Activated naive CD4-positive, alpha-beta T cell treated with anti-CD3 and anti-CD28 coated beads, Interleukin-2, amount 10 ng/mL, durations not matched to agents 7 days and 5 days (primary cell): ENCODE data around the gene ZNF397.
"Not testable (repeated sequence)": the region's sequence is repeated elsewhere in the genome, so short reads cannot be mapped to it uniquely, and the experiment has no call there.

Experiments used
- CTCF ChIA-PET: fragments of 350-600 bp; sonication (Branson Sonifier 250); formaldehyde crosslinking; loops from one replicate; lab custom pipeline; 2021; ENCODE audit warnings: antibody characterized with exemption; lab: Charles Lee
- DNase-seq: peaks from one replicate; pipeline ENCODE4 v3.0.0-alpha.2; 2020
- H3K27ac Mint-ChIP-seq: one replicate; pipeline ENCODE4 v1.8.0; 2021; ENCODE audit warnings: mild to moderate bottlenecking, moderate library complexity, mixed read lengths
- H3K27me3 Mint-ChIP-seq: one replicate; pipeline ENCODE4 v1.8.0; 2021; ENCODE audit warnings: mild to moderate bottlenecking, mixed read lengths
- H3K36me3 Mint-ChIP-seq: one replicate; pipeline ENCODE4 v1.8.0; 2021; ENCODE audit warnings: mixed read lengths
- H3K4me1 Mint-ChIP-seq: one replicate; pipeline ENCODE4 v1.8.0; 2021; ENCODE audit warnings: mixed read lengths
- H3K4me3 Mint-ChIP-seq: one replicate; pipeline ENCODE4 v1.8.0; 2021; ENCODE audit warnings: mild to moderate bottlenecking, moderate library complexity, mixed read lengths
- H3K9me3 Mint-ChIP-seq: one replicate; pipeline ENCODE4 v1.8.0; 2021; ENCODE audit warnings: mixed read lengths

ZNF397 gene

GRCh38 chr18:35240664-35241447 lies at the start of gene ZNF397:
Gene ZNF397 (plus strand): TSS chr18:35241034. CDS start chr18:35242471, 1,437 bp downstream.
- peak; percentile 97 for DNase-seq
- peaks cover 31% of the 10 kb centered on the region for H3K9me3 Mint-ChIP-seq
- peak within 1 kb of the TSS; percentile 95 for H3K27ac Mint-ChIP-seq
- peak within 1 kb of the TSS; percentile 90 for H3K4me3 Mint-ChIP-seq
- CTCF ChIA-PET, result interaction anchor here (0.5 to 1.4 kb wide), 2 partner anchors 115 to 215 kb away, joined by 3 to 4 read pairs; no protein-coding TSS in a partner anchor
- H3K4me1 Mint-ChIP-seq, result peaks cover 17% of the 10 kb centered on the region
- H3K27me3 Mint-ChIP-seq, result peaks cover 4% of the 10 kb centered on the region
- H3K36me3 Mint-ChIP-seq, result peaks cover 37% of the 10 kb centered on the region

- CTCF ChIA-PET, result no interaction called here
- Mint-ChIP-seq H3K9me3 (no peaks in the 10 kb centered on the region), H3K27me3 (peaks cover 4% of the 10 kb centered on the region), H3K4me1 (no peaks in the 10 kb centered on the region), H3K4me3 (no peak overlapping the region), H3K27ac (no peak overlapping the region), H3K36me3 (no peaks in the 10 kb centered on the region)
- DNase-seq, result no peak
These were observed 49.2 kb upstream of the ZNF397 start for GRCh38 chr18:35191698-35192025.

- no peaks in the 10 kb centered on the region for H3K36me3 Mint-ChIP-seq
- no peak overlapping the region for H3K4me3 Mint-ChIP-seq
- no peak for DNase-seq
- no peaks in the 10 kb centered on the region for H3K4me1 Mint-ChIP-seq
- CTCF ChIA-PET, result interaction anchor here (1.4 kb wide), 1 partner anchor 38 kb away, joined by 4 read pairs; no protein-coding TSS in a partner anchor
- no peaks in the 10 kb centered on the region for H3K9me3 Mint-ChIP-seq
- no peak overlapping the region for H3K27ac Mint-ChIP-seq
- peaks cover under 1% of the 10 kb centered on the region for H3K27me3 Mint-ChIP-seq
These were observed 48.4 kb upstream of the ZNF397 start for GRCh38 chr18:35192415-35192814.

GRCh38 chr18:35193316-35193715 lies 47.5 kb upstream of the ZNF397 start:
- H3K4me3 Mint-ChIP-seq, result no peak overlapping the region
- CTCF ChIA-PET, result interaction anchor here (1.4 kb wide), 1 partner anchor 37 kb away, joined by 4 read pairs; no protein-coding TSS in a partner anchor
- no peak overlapping the region for H3K27ac Mint-ChIP-seq
- H3K27me3 Mint-ChIP-seq, result peaks cover 1% of the 10 kb centered on the region
- H3K4me1 Mint-ChIP-seq, result no peaks in the 10 kb centered on the region
- DNase-seq, result no peak
- no peaks in the 10 kb centered on the region for H3K9me3 Mint-ChIP-seq
- H3K36me3 Mint-ChIP-seq, result no peaks in the 10 kb centered on the region

- Mint-ChIP-seq H3K9me3 (no peaks in the 10 kb centered on the region), H3K27ac (no peak overlapping the region), H3K4me3 (no peak overlapping the region), H3K4me1 (no peaks in the 10 kb centered on the region), H3K27me3 (peaks cover 11% of the 10 kb centered on the region), H3K36me3 (no peaks in the 10 kb centered on the region)
- CTCF ChIA-PET, result interaction anchor here (0.6 kb wide), 1 partner anchor 250 kb away, joined by 3 read pairs; no protein-coding TSS in a partner anchor
- DNase-seq, result no peak
These were observed 43.5 kb upstream of the ZNF397 start for GRCh38 chr18:35197296-35197695.

- H3K27me3 Mint-ChIP-seq, result peaks cover 15% of the 10 kb centered on the region
- H3K27ac Mint-ChIP-seq, result no peak overlapping the region
- CTCF ChIA-PET, result no interaction called here
- H3K36me3 Mint-ChIP-seq, result no peaks in the 10 kb centered on the region
- no peak overlapping the region for H3K4me3 Mint-ChIP-seq
- peaks cover 5% of the 10 kb centered on the region for H3K9me3 Mint-ChIP-seq
- H3K4me1 Mint-ChIP-seq, result no peaks in the 10 kb centered on the region
- DNase-seq, result no peak
These were observed 39.4 kb upstream of the ZNF397 start for GRCh38 chr18:35201256-35201931.

GRCh38 chr18:35203067-35203466 lies 37.8 kb upstream of the ZNF397 start:
- no peaks in the 10 kb centered on the region for H3K36me3 Mint-ChIP-seq
- H3K4me1 Mint-ChIP-seq, result no peaks in the 10 kb centered on the region
- peaks cover 15% of the 10 kb centered on the region for H3K27me3 Mint-ChIP-seq
- H3K27ac Mint-ChIP-seq, result no peak overlapping the region
- no peak overlapping the region for H3K4me3 Mint-ChIP-seq
- CTCF ChIA-PET, result interaction anchor here (0.8 kb wide), 1 partner anchor 176 kb away, joined by 5 read pairs; no protein-coding TSS in a partner anchor
- H3K9me3 Mint-ChIP-seq, result peaks cover 5% of the 10 kb centered on the region
- no peak for DNase-seq

- DNase-seq, result no peak
- Mint-ChIP-seq H3K4me3 (no peak overlapping the region), H3K4me1 (no peaks in the 10 kb centered on the region), H3K9me3 (peaks cover 5% of the 10 kb centered on the region), H3K27ac (no peak overlapping the region), H3K27me3 (peaks cover 9% of the 10 kb centered on the region), H3K36me3 (no peaks in the 10 kb centered on the region)
- CTCF ChIA-PET, result no interaction called here
These were observed 35.6 kb upstream of the ZNF397 start for GRCh38 chr18:35205199-35205712.

GRCh38 chr18:35205746-35206458 lies 34.9 kb upstream of the ZNF397 start:
- H3K4me1 Mint-ChIP-seq, H3K27me3 Mint-ChIP-seq, H3K27ac Mint-ChIP-seq, DNase-seq, H3K9me3 Mint-ChIP-seq, H3K36me3 Mint-ChIP-seq, H3K4me3 Mint-ChIP-seq, CTCF ChIA-PET: not testable (repeated sequence)

- Mint-ChIP-seq H3K36me3 (no peaks in the 10 kb centered on the region), H3K27me3 (peaks cover 12% of the 10 kb centered on the region), H3K4me3 (no peak overlapping the region), H3K27ac (no peak overlapping the region), H3K4me1 (no peaks in the 10 kb centered on the region), H3K9me3 (no peaks in the 10 kb centered on the region)
- no peak for DNase-seq
- CTCF ChIA-PET, result no interaction called here
These were observed 25.8 kb upstream of the ZNF397 start for GRCh38 chr18:35215026-35215425.

GRCh38 chr18:35216611-35217010 lies 24.2 kb upstream of the ZNF397 start:
- H3K4me3 Mint-ChIP-seq, H3K27ac Mint-ChIP-seq, DNase-seq, H3K9me3 Mint-ChIP-seq, H3K4me1 Mint-ChIP-seq, CTCF ChIA-PET, H3K36me3 Mint-ChIP-seq: not testable (repeated sequence)
- peaks cover 12% of the 10 kb centered on the region for H3K27me3 Mint-ChIP-seq

- DNase-seq, H3K27ac Mint-ChIP-seq, H3K4me1 Mint-ChIP-seq, H3K4me3 Mint-ChIP-seq, H3K9me3 Mint-ChIP-seq, CTCF ChIA-PET, H3K36me3 Mint-ChIP-seq: not testable (repeated sequence)
- peaks cover 12% of the 10 kb centered on the region for H3K27me3 Mint-ChIP-seq
These were observed 21.5 kb upstream of the ZNF397 start for GRCh38 chr18:35219331-35219730.

GRCh38 chr18:35220424-35220823 lies 20.4 kb upstream of the ZNF397 start:
- no peak for DNase-seq
- Mint-ChIP-seq H3K27me3 (peaks cover 12% of the 10 kb centered on the region), H3K27ac (no peak overlapping the region), H3K36me3 (no peaks in the 10 kb centered on the region), H3K4me3 (no peak overlapping the region), H3K4me1 (no peaks in the 10 kb centered on the region), H3K9me3 (no peaks in the 10 kb centered on the region)
- CTCF ChIA-PET, result no interaction called here

- no peak overlapping the region for H3K4me3 Mint-ChIP-seq
These were observed 17.0 kb upstream of the ZNF397 start for GRCh38 chr18:35223797-35224196.

More at GRCh38 chr18:35223797-35224196, 17.0 kb upstream of the ZNF397 start:
- Mint-ChIP-seq H3K27me3 (no peaks in the 10 kb centered on the region), H3K36me3 (no peaks in the 10 kb centered on the region), H3K9me3 (no peaks in the 10 kb centered on the region), H3K4me1 (no peaks in the 10 kb centered on the region), H3K27ac (no peak overlapping the region)
- CTCF ChIA-PET, result no interaction called here
- DNase-seq, result no peak
